GM19463 (cell line): Measurements from ENCODE around the gene PGM2L1.
"Not testable (repeated sequence)": the region's sequence is repeated elsewhere in the genome, so short reads cannot be mapped to it uniquely, and the experiment has no call there.

Source experiments
- ATAC-seq: cut with Tn5 transposase; IDR thresholded peaks from one replicate; pipeline ENCODE4 v1.9.1; 2021; ENCODE audit warnings: mild to moderate bottlenecking, moderate library complexity; ENCODE audit not compliant: unreplicated experiment

PGM2L1 gene

DNA sequence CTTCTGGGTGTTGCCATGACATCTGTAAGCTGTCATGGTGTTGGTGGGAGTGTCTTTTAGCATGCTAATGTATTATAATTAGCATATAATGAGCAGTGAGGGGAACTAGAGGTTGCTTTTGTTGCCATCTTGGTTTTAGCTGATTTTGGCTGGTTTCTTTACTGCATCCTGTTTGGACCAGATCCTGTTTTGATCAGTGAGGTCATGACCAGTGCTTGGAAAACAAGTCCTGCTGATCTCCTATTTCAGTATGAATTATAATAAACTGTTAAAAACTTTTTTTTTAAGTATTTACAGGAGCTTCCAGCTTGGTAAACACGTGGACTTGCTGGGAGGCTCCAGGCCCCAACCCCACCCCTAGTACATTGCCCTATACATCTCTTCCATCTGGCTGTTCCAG is 56.3 kb downstream of the PGM2L1 start:
- no peak for ATAC-seq

DNA sequence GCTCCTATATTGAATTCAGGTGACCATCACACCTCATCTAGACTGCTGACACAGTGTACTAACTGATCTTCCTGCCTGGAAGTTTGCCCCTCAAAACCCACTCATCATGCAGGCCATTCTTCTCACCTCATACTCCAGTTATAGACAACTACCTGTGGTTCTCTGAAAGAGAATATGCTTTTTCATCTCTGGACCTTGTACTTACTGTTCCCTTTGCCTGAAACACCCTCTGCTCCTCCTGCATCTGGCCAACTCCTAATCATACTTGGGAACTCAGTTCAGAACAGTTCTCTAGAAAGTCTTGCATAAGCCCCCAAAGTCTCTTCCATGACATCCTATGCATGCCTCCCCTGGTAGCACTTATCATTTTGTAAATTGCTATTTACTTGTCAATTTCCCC is 58.6 kb downstream of the PGM2L1 start:
- no peak for ATAC-seq

DNA sequence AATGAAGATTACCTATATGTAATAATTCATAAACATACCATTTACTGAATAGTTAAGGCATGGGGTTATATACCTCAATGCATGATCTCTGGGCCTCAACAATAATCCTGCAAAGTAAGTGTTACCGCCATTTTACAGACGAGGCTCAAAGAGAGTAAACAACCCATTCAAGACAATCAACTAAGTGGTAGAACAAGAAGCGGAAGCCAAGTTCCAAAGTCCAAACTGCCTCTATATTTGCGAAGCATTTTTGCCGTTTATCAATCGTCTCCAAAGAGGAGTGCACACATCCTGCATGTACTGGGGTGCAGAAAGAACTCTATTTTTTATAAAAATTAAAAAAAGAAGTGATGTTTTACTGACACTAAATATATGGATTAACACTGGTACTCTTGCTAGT is 59.3 kb downstream of the PGM2L1 start:
- ATAC-seq: no peak

DNA sequence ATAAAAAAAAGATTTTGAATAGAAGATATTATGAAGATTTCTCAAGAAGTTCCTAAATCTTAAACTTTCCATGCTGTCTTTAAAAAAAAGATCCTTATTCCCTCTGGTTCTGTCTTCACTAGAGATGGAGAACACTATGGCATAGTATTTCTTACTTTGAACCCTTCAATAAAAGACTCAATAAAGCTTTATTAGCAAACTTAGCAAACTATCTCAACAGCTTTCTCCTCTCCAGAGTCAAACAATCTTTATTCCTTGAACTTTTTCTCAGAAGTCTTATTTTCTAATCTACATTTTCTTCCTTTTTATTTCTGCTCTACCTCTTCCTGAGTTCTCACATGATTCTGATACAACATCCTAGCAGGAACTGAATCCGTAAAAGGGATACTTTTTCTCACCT is 65.0 kb downstream of the PGM2L1 start:
- no peak for ATAC-seq

DNA sequence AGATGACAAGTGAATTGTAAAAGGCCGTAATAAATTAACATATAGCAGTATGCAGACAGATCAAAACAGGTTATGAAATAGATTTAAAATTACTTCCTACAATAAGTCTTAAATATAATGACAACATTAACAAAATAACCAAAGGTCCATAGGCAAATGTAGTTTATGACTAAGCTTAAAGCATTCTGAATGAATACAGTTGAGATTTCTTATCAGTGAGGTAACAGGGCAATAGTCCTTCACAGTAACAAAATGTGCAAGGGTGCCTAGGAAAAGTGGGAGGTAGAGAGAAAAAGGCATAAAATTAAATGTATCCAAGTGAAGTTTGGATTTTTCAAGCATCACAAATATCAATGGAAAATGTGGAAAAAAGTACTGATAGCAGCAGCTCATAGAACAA is 65.9 kb downstream of the PGM2L1 start:
- no peak for ATAC-seq

DNA sequence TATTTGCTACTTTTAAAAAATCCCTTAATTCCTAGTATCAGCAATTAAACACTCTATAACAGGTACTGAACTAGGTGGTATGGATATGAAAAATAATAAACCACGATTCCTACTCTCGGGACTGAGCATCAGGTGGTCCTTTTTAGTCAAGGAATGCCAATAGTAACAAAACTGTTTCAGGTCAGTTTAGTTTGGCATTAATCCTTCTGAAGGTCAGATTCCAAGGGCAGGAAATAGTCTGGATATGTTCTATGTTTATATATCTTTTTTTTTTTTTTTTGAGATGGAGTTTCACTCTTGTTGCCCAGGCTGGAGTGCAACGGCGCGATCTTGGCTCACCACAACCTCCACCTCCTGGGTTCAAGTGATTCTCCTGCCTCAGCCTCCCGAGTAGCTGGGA is 67.2 kb downstream of the PGM2L1 start:
- ATAC-seq: not testable (repeated sequence)

DNA sequence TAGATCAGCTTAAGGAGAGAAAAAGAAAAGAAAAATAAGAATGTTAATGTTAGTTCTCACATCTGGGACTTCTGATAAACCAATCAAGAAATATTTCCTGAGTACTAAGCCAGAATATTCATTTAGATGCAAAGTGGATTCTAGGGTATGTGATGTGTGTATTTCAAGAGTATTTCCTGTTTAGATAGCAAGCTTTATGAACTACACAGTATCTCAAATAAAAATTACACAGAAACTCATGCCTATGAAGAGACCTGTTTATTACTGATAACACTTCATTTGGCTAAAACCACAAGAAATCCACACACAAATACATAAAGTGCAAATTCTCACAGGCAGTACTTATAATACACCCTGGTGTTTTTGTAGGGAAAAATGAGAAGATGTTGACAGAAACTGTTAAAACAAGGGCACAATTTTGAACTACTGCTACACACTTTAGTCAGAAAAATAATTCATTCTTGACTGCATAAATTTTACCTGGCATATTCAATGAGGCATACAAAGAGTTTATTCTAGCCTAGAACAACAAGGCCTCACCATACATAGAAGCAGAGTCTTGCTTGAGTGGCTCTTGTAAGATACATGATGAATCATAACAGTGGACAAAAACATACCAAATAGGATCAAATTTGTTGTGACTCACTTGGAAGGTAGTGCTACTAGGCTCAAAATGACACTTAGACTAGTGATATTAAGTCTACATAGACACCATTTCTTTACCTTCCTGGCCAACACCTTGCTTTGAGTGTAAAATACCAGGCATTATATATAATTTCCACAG is 68.0 kb downstream of the PGM2L1 start:
- ATAC-seq: no peak

DNA sequence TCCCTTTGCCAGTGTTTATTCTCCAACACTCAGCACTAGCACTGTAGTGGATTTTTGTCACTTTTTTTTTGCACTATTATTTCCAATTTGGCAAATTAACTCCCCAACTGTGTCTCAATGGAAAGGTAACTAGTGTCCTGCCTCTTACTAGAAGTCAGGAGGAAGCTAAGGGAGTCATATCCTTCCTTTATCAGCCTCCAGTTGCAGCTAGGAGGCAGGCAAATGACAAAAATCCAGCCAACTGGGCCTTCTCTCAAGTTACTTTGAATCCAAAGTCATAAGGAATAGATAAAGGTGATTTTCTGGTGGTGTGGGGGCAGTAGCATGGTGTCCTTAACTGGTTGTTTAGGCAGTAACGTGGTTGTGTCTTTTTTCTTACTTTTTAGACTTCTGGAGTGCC is 71.2 kb downstream of the PGM2L1 start:
- ATAC-seq: no peak

DNA sequence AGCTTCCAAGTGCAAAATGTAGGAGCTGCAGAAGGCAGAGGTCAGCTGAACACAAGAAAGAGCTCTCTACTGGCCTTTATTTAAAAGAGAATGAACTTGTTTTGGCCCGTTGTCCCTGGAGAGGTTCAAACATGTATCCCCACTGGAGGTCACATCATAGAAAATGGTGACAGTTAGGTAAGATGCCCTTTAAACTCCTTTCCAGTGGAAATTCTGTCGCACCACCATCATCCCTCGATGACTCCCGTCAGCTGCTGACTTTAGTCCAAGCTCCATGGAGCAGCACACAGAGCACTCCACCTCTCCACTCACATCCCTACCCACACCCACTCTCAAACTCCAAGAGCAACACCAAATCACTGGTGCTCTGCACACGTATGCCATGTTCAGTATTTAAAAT is 71.6 kb downstream of the PGM2L1 start:
- ATAC-seq: no peak

DNA sequence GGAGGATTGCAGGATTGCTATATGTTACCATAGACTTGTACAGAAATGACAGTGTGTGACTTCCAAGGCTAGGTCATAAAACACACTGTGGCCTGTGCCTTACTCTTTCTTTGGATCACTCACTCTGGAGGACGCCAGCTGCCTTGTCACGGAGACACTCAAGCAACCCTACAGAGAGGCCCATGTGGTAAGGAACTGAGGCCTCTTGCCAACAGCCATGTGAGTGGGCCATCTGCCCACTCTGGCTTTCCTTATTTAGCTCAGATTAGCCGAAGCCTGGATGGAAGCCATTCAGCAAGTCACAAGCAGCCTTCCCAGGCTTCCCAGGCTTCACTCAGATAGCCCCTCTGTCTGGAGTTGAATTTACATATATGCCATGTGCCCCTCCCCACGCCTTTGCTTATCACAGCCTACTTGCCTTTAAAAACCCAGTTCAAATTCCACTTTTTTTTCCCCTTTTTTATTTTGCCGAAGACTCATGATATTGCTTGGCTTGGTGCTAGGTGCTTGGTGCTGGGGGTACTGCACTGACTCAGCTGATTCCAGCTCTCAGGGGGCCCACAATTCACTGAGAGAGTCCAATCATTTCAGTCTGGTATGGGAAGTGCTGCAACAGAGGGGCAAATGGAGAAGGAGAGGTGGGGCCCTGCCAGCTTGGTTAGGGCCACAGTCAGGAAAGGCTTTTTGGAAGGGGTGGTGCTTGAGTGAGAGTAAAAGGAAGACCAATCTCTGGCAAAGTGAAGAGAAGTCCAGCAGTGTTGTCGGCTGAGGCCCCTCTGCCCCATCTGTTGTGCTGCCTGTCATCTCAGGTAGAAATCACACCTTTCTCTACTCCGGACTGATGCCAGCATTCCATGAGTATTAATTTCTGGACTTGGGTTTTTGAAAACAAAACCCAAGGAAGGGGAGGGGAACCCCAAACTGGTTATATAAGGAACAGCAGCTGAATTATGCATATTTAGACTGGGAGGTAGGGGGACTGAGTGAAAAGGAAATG is 72.3 kb downstream of the PGM2L1 start:
- no peak for ATAC-seq

DNA sequence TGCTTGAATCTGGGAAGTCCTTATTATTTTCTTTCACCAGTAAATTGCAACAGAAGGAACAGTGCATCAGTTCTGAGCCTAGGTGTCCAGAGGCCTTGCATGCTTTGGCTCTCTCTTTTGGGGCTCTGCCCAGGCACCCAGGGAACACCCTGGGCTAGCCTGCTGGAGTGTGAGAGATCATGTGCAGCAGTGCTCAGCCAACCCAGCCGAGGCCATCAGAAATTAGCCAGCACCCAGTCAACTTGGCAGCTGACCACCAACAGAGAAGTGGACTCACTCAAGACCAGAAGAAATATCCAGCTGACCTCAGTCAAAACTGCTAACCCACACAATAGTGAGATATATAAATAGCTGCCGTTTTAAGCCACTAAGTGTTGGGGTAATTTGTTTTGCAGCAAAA is 75.6 kb downstream of the PGM2L1 start:
- no peak for ATAC-seq

DNA sequence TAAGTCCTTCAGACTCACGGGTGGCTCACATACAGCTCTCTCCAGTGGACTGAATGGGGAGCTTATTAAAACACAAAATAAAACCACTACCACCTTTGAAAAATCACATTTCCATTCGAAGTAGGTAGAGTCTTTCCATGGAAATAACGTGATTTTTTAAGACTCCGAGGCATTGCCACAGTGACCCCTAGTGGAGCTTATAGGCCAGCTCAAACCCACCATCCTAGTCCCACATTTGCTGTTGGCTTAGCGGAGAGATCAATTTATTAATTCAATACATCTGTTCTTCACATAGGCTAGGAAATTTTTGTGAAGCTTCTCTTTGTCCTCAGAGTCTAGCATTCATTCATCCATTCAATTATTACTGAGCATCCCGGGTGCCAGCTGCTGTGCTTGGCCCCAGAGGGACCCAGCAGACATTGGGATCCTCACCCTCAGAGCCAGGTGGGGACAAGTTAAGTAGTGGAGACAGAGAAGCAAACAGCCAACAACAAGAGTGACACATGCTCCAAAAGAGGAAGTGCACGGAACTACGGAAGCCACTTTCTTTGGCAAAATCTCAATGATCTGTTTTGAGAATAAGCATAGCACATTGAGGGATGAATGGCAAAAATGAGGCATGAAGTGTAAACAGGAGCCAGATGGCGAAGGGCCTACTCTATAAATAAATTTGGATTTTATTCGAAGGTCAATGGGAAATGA is 76.6 kb downstream of the PGM2L1 start:
- ATAC-seq: no peak

DNA sequence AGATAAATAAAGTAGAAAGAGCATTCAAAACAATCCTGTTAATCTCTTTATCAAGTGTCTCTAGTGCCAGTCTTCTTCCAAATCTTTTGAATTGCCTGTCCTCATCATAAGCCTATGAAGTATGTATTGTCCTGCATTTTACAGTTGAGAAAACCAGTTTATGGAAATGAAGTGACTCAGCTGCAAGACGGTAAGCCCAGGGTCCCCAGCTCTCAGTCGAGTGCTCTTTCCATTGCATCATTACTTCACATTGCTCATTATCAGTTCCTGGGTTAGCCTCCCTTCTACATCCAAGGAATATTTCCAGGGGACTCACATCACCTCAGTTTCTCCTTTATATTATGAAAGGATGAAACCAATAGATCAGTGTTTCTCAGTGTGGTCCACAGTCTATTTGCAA is 77.7 kb downstream of the PGM2L1 start:
- no peak for ATAC-seq

DNA sequence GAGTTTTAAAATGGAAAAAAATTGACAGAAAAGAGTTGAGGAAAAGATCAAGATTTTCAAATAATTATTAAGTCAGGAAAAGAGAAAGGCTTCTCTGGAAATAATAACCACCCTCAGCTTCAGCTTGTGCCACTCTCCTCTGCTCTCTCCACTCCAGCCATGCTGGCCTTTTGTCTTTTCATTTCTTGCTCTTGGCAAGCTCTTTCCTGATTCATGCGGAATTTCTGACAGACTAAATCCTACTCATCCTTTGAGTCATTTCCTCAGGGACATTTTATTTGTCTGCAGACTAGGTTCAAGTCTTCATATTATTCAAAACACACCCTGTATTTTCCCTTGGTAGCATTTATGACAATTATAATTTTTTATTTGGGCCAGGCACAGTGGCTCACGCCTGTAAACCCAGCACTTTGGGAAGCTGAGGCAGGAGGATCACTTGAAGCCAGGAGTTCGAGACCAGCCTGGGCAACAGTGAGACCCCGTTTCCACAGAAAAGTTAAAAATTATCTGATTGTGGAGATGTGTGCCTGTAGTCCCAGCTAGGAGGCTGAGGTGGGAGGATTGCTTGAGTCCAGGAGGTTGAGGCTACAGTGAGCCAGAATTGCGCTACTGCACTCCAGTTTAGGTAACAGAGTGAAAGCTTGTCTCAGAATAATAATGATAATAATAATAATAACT is 79.0 kb downstream of the PGM2L1 start:
- no peak for ATAC-seq

DNA sequence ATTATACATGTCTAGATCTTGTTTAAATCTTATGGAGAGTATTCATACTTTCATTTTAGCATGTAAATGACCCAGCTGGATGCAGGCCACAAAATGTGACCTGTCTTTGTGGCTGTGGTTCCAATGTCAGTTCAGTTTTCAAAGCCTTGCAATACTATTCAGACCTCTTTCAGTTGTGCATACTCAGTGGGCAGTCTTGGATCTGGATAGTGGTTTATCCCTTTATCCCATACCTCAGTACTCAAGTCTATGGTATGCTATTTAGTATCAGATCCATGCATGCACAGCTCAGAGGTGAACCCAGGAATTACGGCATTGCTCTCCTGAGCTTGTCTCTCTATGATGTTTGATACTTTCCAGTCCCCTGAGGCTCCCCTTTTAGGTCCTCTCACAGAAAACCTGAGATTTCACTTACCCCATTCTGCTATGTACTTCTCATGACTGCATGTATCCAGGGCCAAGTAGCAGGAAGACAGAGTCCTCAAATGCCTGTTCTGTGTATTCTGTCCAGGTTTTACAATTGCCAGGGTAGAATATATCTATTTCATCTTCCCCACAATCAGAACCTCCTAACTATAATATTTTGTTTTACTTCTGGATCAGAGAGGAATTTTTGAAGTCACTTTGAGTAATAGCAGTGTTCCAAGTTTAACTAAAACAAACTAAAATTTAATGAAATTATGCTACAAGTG is 79.8 kb downstream of the PGM2L1 start:
- no peak for ATAC-seq

DNA sequence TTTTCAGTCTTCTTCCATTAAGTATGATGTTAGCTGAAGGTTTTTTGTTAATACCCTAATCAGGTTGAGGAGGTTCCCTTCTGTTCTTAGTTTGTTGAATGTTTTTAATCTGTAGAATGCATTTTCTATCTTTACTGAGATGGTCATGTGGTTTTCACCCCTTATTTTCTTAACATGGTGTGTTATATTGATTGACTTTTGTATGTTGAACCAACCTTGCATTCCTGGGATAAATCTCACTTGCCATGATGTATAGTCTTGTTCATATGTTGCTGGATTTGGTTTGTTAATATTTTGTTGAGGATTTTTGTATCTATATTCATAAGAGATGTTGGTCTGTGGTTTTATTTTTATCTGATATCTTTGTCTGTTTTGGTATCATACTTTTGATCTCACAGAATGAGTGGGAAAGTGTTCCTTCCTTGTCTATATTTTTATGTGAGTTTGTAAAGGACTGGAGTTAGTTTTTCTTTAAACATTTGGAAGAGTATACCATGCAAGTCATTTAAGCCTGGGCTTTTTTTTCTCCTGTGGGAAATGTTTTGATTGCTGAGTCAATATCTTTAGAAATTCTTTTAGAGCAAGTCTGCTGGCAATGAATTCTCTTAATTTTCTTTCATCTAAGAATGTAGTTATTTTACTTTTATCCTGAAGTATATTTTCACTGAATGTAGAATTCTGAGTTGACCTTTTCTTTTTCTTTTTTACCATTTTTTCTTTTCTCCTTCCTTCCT is 81.3 kb downstream of the PGM2L1 start:
- no peak for ATAC-seq

DNA sequence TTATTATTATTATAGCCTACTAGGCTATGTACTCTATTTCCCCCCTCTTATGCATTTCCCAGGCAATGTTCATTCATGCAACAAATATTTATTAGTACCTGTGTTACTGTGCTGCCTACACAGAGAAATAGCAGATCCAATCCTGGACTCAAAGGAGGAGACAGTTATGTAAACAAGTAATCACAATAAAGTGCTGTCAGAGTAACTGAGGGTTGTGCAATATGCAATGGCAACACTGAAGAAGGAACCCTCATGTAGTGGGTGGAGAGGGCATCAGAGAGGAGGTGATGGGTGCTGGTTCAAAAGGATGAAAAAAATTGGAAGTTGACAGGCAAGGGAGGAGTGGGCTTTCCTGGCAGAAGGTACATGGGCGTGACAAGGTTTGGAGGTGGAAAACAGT is 85.9 kb downstream of the PGM2L1 start:
- no peak for ATAC-seq

DNA sequence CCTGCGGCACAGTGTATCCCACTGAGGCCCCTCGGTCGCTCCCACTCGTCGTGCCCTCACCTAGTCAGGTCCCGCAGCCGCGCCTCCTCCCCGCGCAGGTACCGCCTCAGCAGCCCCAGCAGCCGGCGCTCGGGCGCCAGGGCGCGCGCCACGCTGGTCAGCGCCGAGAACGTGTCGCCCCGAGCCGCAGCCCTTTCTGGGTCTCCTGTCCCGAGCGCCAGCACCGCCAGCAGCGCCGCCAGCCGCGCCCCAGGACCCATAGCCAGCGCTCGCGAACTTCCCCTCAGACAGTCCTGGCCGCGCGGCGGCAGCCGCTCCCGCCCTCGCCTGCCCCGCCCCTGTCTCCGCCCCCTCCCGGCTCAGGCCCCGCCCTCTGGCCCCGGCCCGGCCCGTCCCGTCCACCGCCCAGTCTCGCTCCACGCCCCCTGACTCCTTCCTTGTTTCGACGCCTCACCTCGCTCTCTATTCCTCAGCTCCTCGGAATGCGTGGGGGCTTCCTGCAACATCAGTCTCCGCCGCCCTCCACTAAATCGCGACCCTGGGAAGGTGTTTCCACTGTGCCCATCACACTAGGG is 86.8 kb downstream of the PGM2L1 start, which contains the start of gene P4HA3:
Gene P4HA3, minus strand, starts transcription at position 289 of the 575 bp plus-strand sequence. Its CDS starts 29 bp downstream, at position 260.
- no peak for ATAC-seq

DNA sequence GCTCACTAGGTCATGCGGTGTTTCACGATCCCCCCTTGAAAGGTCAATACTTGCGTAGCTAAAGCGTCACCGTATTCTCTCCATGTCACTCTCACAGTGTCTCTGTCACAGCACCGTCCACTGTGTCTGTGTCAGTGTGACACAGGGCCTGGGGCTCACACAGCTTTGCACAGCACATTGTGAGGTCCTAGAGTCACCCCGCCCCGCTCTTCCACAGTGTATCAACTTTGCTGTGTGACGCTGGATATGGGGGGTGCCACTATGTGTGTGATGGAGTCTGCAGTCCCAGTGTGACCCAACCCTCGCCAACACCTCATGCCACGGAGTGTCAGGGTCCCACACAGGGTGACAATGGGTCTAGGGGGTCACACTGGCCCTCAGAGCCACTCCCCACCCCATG is 87.4 kb downstream of the PGM2L1 start:
- no peak for ATAC-seq
